ENCODE results near the gene CCDC91.

GRCh38 chr12:28378736-28379135, 188.5 kb downstream of the CCDC91 start:
- TF ChIP-seq, protein P1, sequence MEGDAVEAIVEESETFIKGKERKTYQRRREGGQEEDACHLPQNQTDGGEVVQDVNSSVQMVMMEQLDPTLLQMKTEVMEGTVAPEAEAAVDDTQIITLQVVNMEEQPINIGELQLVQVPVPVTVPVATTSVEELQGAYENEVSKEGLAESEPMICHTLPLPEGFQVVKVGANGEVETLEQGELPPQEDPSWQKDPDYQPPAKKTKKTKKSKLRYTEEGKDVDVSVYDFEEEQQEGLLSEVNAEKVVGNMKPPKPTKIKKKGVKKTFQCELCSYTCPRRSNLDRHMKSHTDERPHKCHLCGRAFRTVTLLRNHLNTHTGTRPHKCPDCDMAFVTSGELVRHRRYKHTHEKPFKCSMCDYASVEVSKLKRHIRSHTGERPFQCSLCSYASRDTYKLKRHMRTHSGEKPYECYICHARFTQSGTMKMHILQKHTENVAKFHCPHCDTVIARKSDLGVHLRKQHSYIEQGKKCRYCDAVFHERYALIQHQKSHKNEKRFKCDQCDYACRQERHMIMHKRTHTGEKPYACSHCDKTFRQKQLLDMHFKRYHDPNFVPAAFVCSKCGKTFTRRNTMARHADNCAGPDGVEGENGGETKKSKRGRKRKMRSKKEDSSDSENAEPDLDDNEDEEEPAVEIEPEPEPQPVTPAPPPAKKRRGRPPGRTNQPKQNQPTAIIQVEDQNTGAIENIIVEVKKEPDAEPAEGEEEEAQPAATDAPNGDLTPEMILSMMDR (optimal IDR thresholded peaks at IDR 0.05 in 1 of 3, IDR thresholded peaks at IDR 0.05 in 1 of 3, conservative IDR thresholded peaks at IDR 0.05 in 1 of 3; ENCODE audit: extremely low read depth in 1 of 3, insufficient read depth in 2 of 3, low read length in 3 of 3): no peak
- TF ChIP-seq EZH2 (IDR thresholded peaks at IDR 0.05; ENCODE audit: low read length): no peak
